ENCODE measurements around the gene SUV39H2.
"Not testable (repeated sequence)": the region's sequence is repeated elsewhere in the genome, so short reads cannot be mapped to it uniquely, and the experiment has no call there.

Gene SUV39H2

GRCh38 chr10:14926722-14927416, 48.2 kb downstream of the SUV39H2 start:
- no peak for DNase-seq (ENCODE audit: low read depth in 2 of 2, low spot score in 1 of 2)

DNA sequence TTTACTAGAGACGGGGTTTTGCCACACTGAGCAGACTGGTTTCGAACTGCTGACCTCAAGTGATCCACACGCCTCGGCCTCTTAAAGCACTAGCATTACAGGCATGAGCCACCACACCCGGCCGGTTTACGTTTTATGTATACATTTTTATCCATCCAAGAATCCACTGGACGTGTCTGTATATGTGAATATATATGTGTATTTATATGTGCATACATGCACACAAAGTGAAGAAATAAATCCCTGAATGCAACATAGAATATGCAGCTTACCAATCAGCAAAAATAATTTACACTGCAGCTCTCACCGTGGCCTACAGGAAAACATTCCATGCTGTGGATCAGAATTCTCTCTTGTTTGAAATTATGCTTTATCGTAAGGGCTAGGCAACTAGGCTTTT, 51.9 kb downstream of the SUV39H2 start:
- no peak for DNase-seq (ENCODE audit: low read depth in 2 of 2, low spot score in 1 of 2)

DNA sequence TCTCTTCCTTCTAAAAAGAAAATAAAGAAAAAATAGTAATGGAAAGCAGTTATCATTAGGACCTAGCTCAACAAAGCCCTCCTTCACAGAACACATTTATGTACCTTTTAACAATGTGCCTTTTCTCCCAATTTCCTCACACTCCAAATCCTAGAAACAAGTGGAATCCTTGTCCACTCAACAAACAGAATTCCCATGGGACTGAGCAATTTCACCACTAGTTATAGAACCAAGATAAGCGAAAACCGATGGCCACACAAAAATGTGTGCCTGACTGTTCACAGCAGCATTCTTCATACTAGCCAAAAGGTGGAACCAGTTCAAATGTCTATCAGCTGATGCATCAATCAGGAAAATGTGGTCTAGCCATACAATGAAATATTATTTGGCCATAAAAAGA, 57.9 kb downstream of the SUV39H2 start:
- no peak for DNase-seq (ENCODE audit: low read depth in 2 of 2, low spot score in 1 of 2)

DNA sequence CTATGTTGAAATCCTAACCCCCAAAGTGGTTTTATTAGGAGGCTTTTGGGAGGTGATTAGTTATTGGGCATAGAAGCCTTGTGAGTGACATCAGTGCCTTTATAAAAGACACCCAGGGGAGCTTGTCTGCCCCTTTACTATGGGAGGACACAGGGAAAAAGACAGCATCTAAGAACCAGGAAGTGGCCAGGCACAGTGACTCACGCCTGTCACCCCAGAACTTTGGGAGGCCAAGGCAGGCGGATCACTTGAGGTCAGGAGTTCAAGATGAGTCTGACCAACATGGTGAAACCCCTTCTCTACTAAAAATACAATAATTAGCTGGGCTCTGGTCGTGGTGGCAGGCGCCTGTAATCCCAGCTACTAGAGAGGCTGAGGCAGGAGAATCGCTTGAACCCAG, 60.3 kb downstream of the SUV39H2 start:
- not testable (repeated sequence) for DNase-seq (ENCODE audit: low read depth in 2 of 2, low spot score in 1 of 2)

DNA sequence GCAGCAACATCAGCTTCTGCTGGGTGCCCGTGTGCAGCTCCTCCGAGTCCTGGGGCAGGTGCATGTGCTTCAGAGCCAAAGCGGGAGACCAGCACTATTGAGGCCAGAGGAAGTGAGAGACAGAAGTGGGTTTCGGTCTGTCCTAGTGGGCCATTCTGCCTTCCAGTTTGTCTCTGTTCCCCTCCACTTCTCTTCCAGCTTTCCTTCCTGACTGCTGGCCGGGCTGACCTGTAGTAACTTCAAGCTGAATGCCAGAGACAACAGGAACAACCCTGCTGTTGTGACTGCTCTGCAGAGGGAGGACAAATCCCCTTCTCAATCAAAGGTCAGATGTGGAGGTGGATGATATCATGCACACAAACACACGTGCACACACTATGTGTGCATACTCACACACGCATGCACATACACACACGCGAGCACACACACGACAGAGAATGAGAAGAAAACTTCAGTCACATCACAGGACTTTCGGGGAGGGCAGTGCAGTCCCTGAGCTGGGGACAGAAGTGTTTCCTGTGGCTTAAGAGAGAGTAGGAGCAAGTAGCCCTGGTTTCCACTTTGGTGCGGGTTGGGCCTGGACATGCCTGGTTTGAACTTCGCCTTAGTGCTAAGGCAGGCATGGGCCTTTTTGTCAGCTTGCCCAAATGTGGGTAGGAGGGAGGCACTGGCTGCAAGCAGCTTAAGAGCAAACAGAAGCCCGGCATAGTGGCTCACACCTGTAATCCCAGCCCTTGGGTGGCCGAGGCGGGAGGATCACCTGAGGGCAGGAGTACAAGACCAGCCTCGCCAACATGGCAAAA, 63.7 kb downstream of the SUV39H2 start:
- DNase-seq (ENCODE audit: low read depth in 2 of 2, low spot score in 1 of 2): not testable (repeated sequence)

- not testable (repeated sequence) for DNase-seq (ENCODE audit: low read depth in 2 of 2, low spot score in 1 of 2)
These were observed 64.3 kb downstream of the SUV39H2 start for GRCh38 chr10:14942950-14943338.

GRCh38 chr10:14945108-14945507, 66.4 kb downstream of the SUV39H2 start:
- DNase-seq (ENCODE audit: low read depth in 2 of 2, low spot score in 1 of 2): no peak

GRCh38 chr10:14947268-14947667, 68.6 kb downstream of the SUV39H2 start:
- DNase-seq (ENCODE audit: low read depth in 2 of 2, low spot score in 1 of 2): no peak

DNA sequence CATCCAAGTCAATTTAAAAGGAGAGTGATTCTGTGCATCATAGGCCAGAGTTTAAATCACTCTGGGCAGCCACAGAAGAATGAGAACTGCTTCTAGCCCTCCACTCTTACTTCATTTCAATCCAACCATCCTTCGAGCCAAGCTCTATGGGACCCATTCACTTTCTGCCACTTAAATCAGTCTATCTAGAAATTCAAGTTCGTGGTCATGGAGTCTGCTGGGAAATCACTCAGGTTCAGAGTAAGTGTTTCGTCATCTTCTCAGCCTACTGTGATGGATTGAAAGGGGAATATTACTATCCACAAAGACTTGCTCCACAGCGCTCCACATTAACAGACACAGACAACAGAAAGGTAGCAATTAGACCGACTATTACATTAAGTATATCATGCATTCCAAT, 70.6 kb downstream of the SUV39H2 start:
- no peak for DNase-seq (ENCODE audit: low read depth in 2 of 2, low spot score in 1 of 2)

GRCh38 chr10:14952851-14953423, 74.3 kb downstream of the SUV39H2 start:
- DNase-seq (ENCODE audit: low read depth in 2 of 2, low spot score in 1 of 2): no peak

DNA sequence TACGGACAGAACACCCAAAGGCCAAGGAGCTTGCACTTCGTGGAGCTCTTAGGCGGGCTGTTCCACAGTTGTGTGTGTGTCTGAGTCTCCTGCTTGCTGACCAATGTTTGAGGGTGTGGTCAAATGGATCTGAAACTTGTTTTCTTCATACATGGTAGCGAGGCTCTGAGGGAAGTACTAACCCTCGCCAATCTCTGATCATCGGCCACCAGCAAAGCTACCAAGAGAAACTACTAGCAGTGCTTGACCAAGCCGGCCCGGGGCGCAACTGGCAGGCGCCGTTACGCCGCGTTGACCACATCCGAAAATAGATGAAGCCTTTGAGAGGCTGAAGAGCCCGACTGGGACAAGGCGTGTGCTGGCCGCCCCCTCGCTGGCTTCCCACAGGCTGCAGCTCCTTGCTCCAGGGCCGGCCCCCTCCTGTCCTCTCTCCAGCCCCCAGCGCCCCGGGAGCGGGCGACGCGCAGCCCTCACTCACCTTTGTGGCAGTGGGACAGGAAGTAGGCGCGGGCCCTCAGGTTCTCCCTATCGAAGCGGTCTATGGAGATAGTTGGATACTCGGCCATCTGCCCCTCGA, 74.8 kb downstream of the SUV39H2 start:
- DNase-seq (ENCODE audit: low read depth in 2 of 2, low spot score in 1 of 2): no peak
